NCI-H1048 (cell line): Measurements from ENCODE around the gene CMIP.

Experiments used
- DNase-seq: peaks from one replicate; lab custom pipeline; 2025; lab: John Stamatoyannopoulos, UW

CMIP gene

GRCh38 chr16:81551151-81551808 is 106.7 kb downstream of the CMIP start:
- DNase-seq: no peak

GRCh38 chr16:81551821-81552304 is 107.3 kb downstream of the CMIP start:
- no peak for DNase-seq

GRCh38 chr16:81552743-81553079 is 108.1 kb downstream of the CMIP start:
- DNase-seq: no peak

- DNase-seq: no peak
Measured at GRCh38 chr16:81553080-81553813, 108.6 kb downstream of the CMIP start.

- DNase-seq: no peak
Measured at GRCh38 chr16:81553814-81554675, 109.4 kb downstream of the CMIP start.

GRCh38 chr16:81554979-81555378 is 110.4 kb downstream of the CMIP start:
- DNase-seq: no peak

GRCh38 chr16:81555660-81556059 is 111.1 kb downstream of the CMIP start:
- DNase-seq: no peak

GRCh38 chr16:81556715-81557284 is 112.2 kb downstream of the CMIP start:
- DNase-seq: no peak

GRCh38 chr16:81558077-81558443 is 113.5 kb downstream of the CMIP start:
- DNase-seq: no peak

- no peak for DNase-seq
Measured at GRCh38 chr16:81558444-81559175, 114.0 kb downstream of the CMIP start.

- DNase-seq: no peak
Measured at GRCh38 chr16:81560979-81561657, 116.5 kb downstream of the CMIP start.

GRCh38 chr16:81562174-81562849 is 117.7 kb downstream of the CMIP start:
- DNase-seq: no peak

- DNase-seq: no peak
Measured at GRCh38 chr16:81562926-81563325, 118.3 kb downstream of the CMIP start.

- DNase-seq: no peak
Measured at GRCh38 chr16:81564421-81564911, 119.9 kb downstream of the CMIP start.

GRCh38 chr16:81565321-81566028 is 120.9 kb downstream of the CMIP start:
- no peak for DNase-seq

- DNase-seq: no peak
Measured at GRCh38 chr16:81566086-81567007, 121.7 kb downstream of the CMIP start.

- no peak for DNase-seq
Measured at GRCh38 chr16:81567087-81567486, 122.5 kb downstream of the CMIP start.

- no peak for DNase-seq
Measured at GRCh38 chr16:81567987-81568748, 123.6 kb downstream of the CMIP start.
